Endothelial cell of hepatic sinusoid (primary cell): ENCODE results near the gene MTF1.

Experiments used
- in situ Hi-C: cut with HindIII; loops from 2 replicates; pipeline ENCODE4 v1.10.0; 2017; ENCODE audit warnings: low sequenced_read_pairs

MTF1 gene

GRCh38 chr1:37868466-37868865 is 9.1 kb upstream of the MTF1 start:
- in situ Hi-C loops = no loop called here

GRCh38 chr1:37867784-37868183 is 8.4 kb upstream of the MTF1 start:
- in situ Hi-C loops = no loop called here

GRCh38 chr1:37866491-37866890 is 7.1 kb upstream of the MTF1 start:
- in situ Hi-C loops = no loop called here

- in situ Hi-C loops = no loop called here
These were observed 6.1 kb upstream of the MTF1 start for GRCh38 chr1:37865348-37866120.

GRCh38 chr1:37862330-37862729 is 2.9 kb upstream of the MTF1 start:
- in situ Hi-C loops = no loop called here

- in situ Hi-C loops = no loop called here
These were observed 1.8 kb upstream of the MTF1 start for GRCh38 chr1:37861151-37861550.

GRCh38 chr1:37860346-37860666 is 914 bp upstream of the MTF1 start:
- in situ Hi-C loops = no loop called here

- in situ Hi-C loops = no loop called here
These were observed 373 bp downstream of the MTF1 start for GRCh38 chr1:37858931-37859506.

- in situ Hi-C loops = no loop called here
These were observed 5.0 kb downstream of the MTF1 start for GRCh38 chr1:37854406-37854805.

GRCh38 chr1:37853157-37853556 is 6.2 kb downstream of the MTF1 start:
- in situ Hi-C loops = no loop called here

- in situ Hi-C loops = no loop called here
These were observed 7.6 kb downstream of the MTF1 start for GRCh38 chr1:37851782-37852210.

- in situ Hi-C loops = no loop called here
These were observed 8.1 kb downstream of the MTF1 start for GRCh38 chr1:37851262-37851661.

- in situ Hi-C loops = no loop called here
These were observed 8.9 kb downstream of the MTF1 start for GRCh38 chr1:37850352-37850955.

GRCh38 chr1:37849480-37849879 is 9.9 kb downstream of the MTF1 start:
- in situ Hi-C loops = no loop called here

- in situ Hi-C loops = no loop called here
These were observed 12.6 kb downstream of the MTF1 start for GRCh38 chr1:37846647-37847339.

GRCh38 chr1:37845786-37846185 is 13.6 kb downstream of the MTF1 start:
- in situ Hi-C loops = no loop called here

- in situ Hi-C loops = no loop called here
These were observed 14.2 kb downstream of the MTF1 start for GRCh38 chr1:37845049-37845646.

- in situ Hi-C loops = no loop called here
These were observed 14.9 kb downstream of the MTF1 start for GRCh38 chr1:37844536-37844935.

GRCh38 chr1:37841652-37842051 is 17.7 kb downstream of the MTF1 start:
- in situ Hi-C loops = no loop called here

GRCh38 chr1:37840711-37841110 is 18.7 kb downstream of the MTF1 start:
- in situ Hi-C loops = no loop called here

- in situ Hi-C loops = no loop called here
These were observed 19.7 kb downstream of the MTF1 start for GRCh38 chr1:37839676-37840075.
